ENCODE measurements around the gene RASSF3. TPM values are rescaled to one million over a fixed set of nuclear protein-coding genes. Genes with fewer than 3 reads are reported as not detected.
"Not testable (repeated sequence)": the region's sequence is repeated elsewhere in the genome, so short reads cannot be mapped to it uniquely, and the experiment has no call there.

Gene RASSF3
- polyA plus RNA-seq, 1 donor from 2014 or later: 0.06 TPM

GRCh38 chr12:64688715-64689114, 78.4 kb downstream of the RASSF3 start:
- no peak for TF ChIP-seq REST (IDR thresholded peaks at IDR 0.05; ENCODE audit: borderline replicate concordance)
- no peak for TF ChIP-seq EP300 (conservative IDR thresholded peaks at IDR 0.05; ENCODE audit: poor library complexity, severe bottlenecking)
- no peak for TF ChIP-seq POLR2AphosphoS5 (IDR thresholded peaks at IDR 0.05)
- no peak for TF ChIP-seq CTCF (IDR thresholded peaks at IDR 0.05; ENCODE audit: poor library complexity, severe bottlenecking)
- TF ChIP-seq EZH2 (IDR thresholded peaks at IDR 0.05; ENCODE audit: borderline replicate concordance, insufficient read depth, low read length, poor library complexity, severe bottlenecking): no peak
- no peak for TF ChIP-seq TAF1 (IDR thresholded peaks at IDR 0.05; ENCODE audit: low read depth)
- no peak for TF ChIP-seq SMC3 (conservative IDR thresholded peaks at IDR 0.05; ENCODE audit: poor library complexity)
- no peak for TF ChIP-seq RAD21 (conservative IDR thresholded peaks at IDR 0.05)
- no peak for TF ChIP-seq MXI1 (conservative IDR thresholded peaks at IDR 0.05; ENCODE audit: poor library complexity, severe bottlenecking)
- Histone ChIP-seq H2AFZ (ENCODE audit: low read depth, low read length) (no peak overlapping the region), H3K27ac (ENCODE audit: low read length) (no peak overlapping the region), H3K9ac (ENCODE audit: low read length) (no peak overlapping the region), H3K4me2 (ENCODE audit: low read length) (no peak overlapping the region), H3K79me2 (replicated peaks; ENCODE audit: insufficient read depth, low read length) (no peaks in the 10 kb centered on the region), H3K36me3 (ENCODE audit: insufficient read depth, low read length) (no peaks in the 10 kb centered on the region), H4K20me1 (ENCODE audit: insufficient read depth) (no peaks in the 10 kb centered on the region), H3F3A (ENCODE audit: insufficient read depth, low read length, poor library complexity, severe bottlenecking) (no peaks in the 10 kb centered on the region), H3K27me3 (ENCODE audit: insufficient read depth, low read depth, low read length) (no peaks in the 10 kb centered on the region), H3K4me3 (ENCODE audit: low read length) (no peak overlapping the region), H3K9me2 (ENCODE audit: insufficient read depth, low read length) (no peaks in the 10 kb centered on the region), H3K9me3 (ENCODE audit: low read length) (no peaks in the 10 kb centered on the region)

- H3K9me3 ChIP-seq (ENCODE audit: low read length); H3F3A ChIP-seq (ENCODE audit: insufficient read depth, low read length, poor library complexity, severe bottlenecking); H3K9me2 ChIP-seq (ENCODE audit: insufficient read depth, low read length); H3K9ac ChIP-seq (ENCODE audit: low read length); H3K4me2 ChIP-seq (ENCODE audit: low read length); H4K20me1 ChIP-seq (ENCODE audit: insufficient read depth); H3K27me3 ChIP-seq (ENCODE audit: insufficient read depth, low read depth, low read length); H3K4me3 ChIP-seq (ENCODE audit: low read length); H2AFZ ChIP-seq (ENCODE audit: low read depth, low read length); H3K27ac ChIP-seq (ENCODE audit: low read length); H3K79me2 ChIP-seq (replicated peaks; ENCODE audit: insufficient read depth, low read length); H3K36me3 ChIP-seq (ENCODE audit: insufficient read depth, low read length): not testable (repeated sequence)
These were observed 79.9 kb downstream of the RASSF3 start for GRCh38 chr12:64690236-64690635.

- no peak overlapping the region for H3K27ac ChIP-seq (ENCODE audit: low read length)
- H3K4me2 ChIP-seq (ENCODE audit: low read length): no peak overlapping the region
These were observed 81.0 kb downstream of the RASSF3 start for GRCh38 chr12:64691227-64691794.

More at GRCh38 chr12:64691227-64691794, 81.0 kb downstream of the RASSF3 start:
- H3K9me2 ChIP-seq (ENCODE audit: insufficient read depth, low read length): no peaks in the 10 kb centered on the region
- no peaks in the 10 kb centered on the region for H3K36me3 ChIP-seq (ENCODE audit: insufficient read depth, low read length)
- no peak overlapping the region for H3K4me3 ChIP-seq (ENCODE audit: low read length)
- no peaks in the 10 kb centered on the region for H4K20me1 ChIP-seq (ENCODE audit: insufficient read depth)
- no peak overlapping the region for H3K9ac ChIP-seq (ENCODE audit: low read length)
- H3F3A ChIP-seq (ENCODE audit: insufficient read depth, low read length, poor library complexity, severe bottlenecking): no peaks in the 10 kb centered on the region
- no peaks in the 10 kb centered on the region for H3K79me2 ChIP-seq (replicated peaks; ENCODE audit: insufficient read depth, low read length)
- no peak overlapping the region for H2AFZ ChIP-seq (ENCODE audit: low read depth, low read length)
- TF ChIP-seq EP300 (conservative IDR thresholded peaks at IDR 0.05; ENCODE audit: poor library complexity, severe bottlenecking) (no peak), POLR2AphosphoS5 (IDR thresholded peaks at IDR 0.05) (no peak), MXI1 (conservative IDR thresholded peaks at IDR 0.05; ENCODE audit: poor library complexity, severe bottlenecking) (no peak), TAF1 (IDR thresholded peaks at IDR 0.05; ENCODE audit: low read depth) (no peak), EZH2 (IDR thresholded peaks at IDR 0.05; ENCODE audit: borderline replicate concordance, insufficient read depth, low read length, poor library complexity, severe bottlenecking) (no peak), RAD21 (conservative IDR thresholded peaks at IDR 0.05) (no peak), CTCF (IDR thresholded peaks at IDR 0.05; ENCODE audit: poor library complexity, severe bottlenecking) (no peak), REST (IDR thresholded peaks at IDR 0.05; ENCODE audit: borderline replicate concordance) (no peak), SMC3 (conservative IDR thresholded peaks at IDR 0.05; ENCODE audit: poor library complexity) (no peak)
- no peaks in the 10 kb centered on the region for H3K9me3 ChIP-seq (ENCODE audit: low read length)
- H3K27me3 ChIP-seq (ENCODE audit: insufficient read depth, low read depth, low read length): no peaks in the 10 kb centered on the region

Data from neural cell (in vitro differentiated cells).